H7 (cell line): Measurements from ENCODE around the gene YEATS4. TPM values are rescaled to one million over a fixed set of nuclear protein-coding genes. Genes with fewer than 3 reads are reported as not detected.
"Not testable (repeated sequence)": the region's sequence is repeated elsewhere in the genome, so short reads cannot be mapped to it uniquely, and the experiment has no call there.

Source experiments
- DNase-seq: peaks from one replicate; pipeline ENCODE4 v3.0.0; 2012
- H3K27me3 ChIP-seq: 2 replicates; pipeline ENCODE4 v1.6.0; 2011; ENCODE audit warnings: mild to moderate bottlenecking, low read length; ENCODE audit not compliant: control insufficient read depth, insufficient read depth
- H3K36me3 ChIP-seq: replicated peaks from 2 replicates; pipeline ENCODE4 v1.5.1; 2011; ENCODE audit warnings: low read length; ENCODE audit not compliant: control insufficient read depth, insufficient read depth
- H3K4me3 ChIP-seq: 2 replicates; pipeline ENCODE4 v1.5.1; 2011; ENCODE audit warnings: low read depth, mild to moderate bottlenecking, control low read depth, low read length, moderate library complexity; ENCODE audit not compliant: insufficient read depth
- total RNA-seq: library from RNA; depleted of rRNA; stranded (reverse); fragments of >200 nt; shearing (Covaris generic); gene quantifications from 2 replicates; pipeline ENCODE4 v1.2.3, GENCODE V29; 2014; rRNA removed

Gene YEATS4
- total RNA-seq: 45.8 and 57.9 TPM in 2 replicates

- peak; percentile 92 for DNase-seq
- Histone ChIP-seq H3K36me3 (no peaks in the 10 kb centered on the region; the same call in 1 of the 2 replicates), H3K27me3 (no peaks in the 10 kb centered on the region), H3K4me3 (peak within 1 kb of the TSS; percentile 89)
Measured at GRCh38 chr12:69359531-69360347, at the start of gene YEATS4. TSS of gene YEATS4 (plus strand) at chr12:69359743. CDS start at chr12:69359973, 230 bp downstream.

- no peak for DNase-seq
- Histone ChIP-seq H3K36me3 (no peaks in the 10 kb centered on the region), H3K4me3 (no peak overlapping the region), H3K27me3 (no peaks in the 10 kb centered on the region)
Measured at GRCh38 chr12:69313209-69313608, 46.3 kb upstream of the YEATS4 start.

GRCh38 chr12:69316784-69317183 is 42.8 kb upstream of the YEATS4 start:
- not testable (repeated sequence) for H3K36me3 ChIP-seq

GRCh38 chr12:69317233-69317632 is 42.3 kb upstream of the YEATS4 start:
- not testable (repeated sequence) for DNase-seq, H3K4me3 ChIP-seq, H3K36me3 ChIP-seq, H3K27me3 ChIP-seq

More at GRCh38 chr12:69316784-69317183, 42.8 kb upstream of the YEATS4 start:
- not testable (repeated sequence) for H3K27me3 ChIP-seq, H3K4me3 ChIP-seq, DNase-seq

GRCh38 chr12:69318225-69318624 is 41.3 kb upstream of the YEATS4 start:
- H3K36me3 ChIP-seq: no peaks in the 10 kb centered on the region
- no peak overlapping the region for H3K4me3 ChIP-seq
- H3K27me3 ChIP-seq: no peaks in the 10 kb centered on the region
- DNase-seq: no peak

GRCh38 chr12:69321351-69321750 is 38.2 kb upstream of the YEATS4 start:
- Histone ChIP-seq H3K36me3 (no peaks in the 10 kb centered on the region), H3K27me3 (no peaks in the 10 kb centered on the region), H3K4me3 (no peak overlapping the region)
- no peak for DNase-seq

- H3K27me3 ChIP-seq: no peaks in the 10 kb centered on the region
- H3K4me3 ChIP-seq: no peak overlapping the region
- DNase-seq: no peak
- no peaks in the 10 kb centered on the region for H3K36me3 ChIP-seq
Measured at GRCh38 chr12:69324797-69325466, 34.6 kb upstream of the YEATS4 start.

- Histone ChIP-seq H3K27me3 (no peaks in the 10 kb centered on the region), H3K36me3 (no peaks in the 10 kb centered on the region), H3K4me3 (no peak overlapping the region)
- no peak for DNase-seq
Measured at GRCh38 chr12:69328426-69328825, 31.1 kb upstream of the YEATS4 start.

GRCh38 chr12:69329669-69330428 is 29.7 kb upstream of the YEATS4 start:
- H3K27me3 ChIP-seq: no peaks in the 10 kb centered on the region
- DNase-seq: no peak
- H3K4me3 ChIP-seq: no peak overlapping the region
- no peaks in the 10 kb centered on the region for H3K36me3 ChIP-seq

GRCh38 chr12:69330475-69331473 is 28.8 kb upstream of the YEATS4 start:
- peak; percentile 23 for DNase-seq
- no peaks in the 10 kb centered on the region for H3K36me3 ChIP-seq
- no peaks in the 10 kb centered on the region for H3K27me3 ChIP-seq
- peak overlapping the region; percentile 8; the same call in 1 of the 2 replicates for H3K4me3 ChIP-seq

GRCh38 chr12:69331519-69331908 is 28.0 kb upstream of the YEATS4 start:
- peak overlapping the region; percentile 8; the same call in 1 of the 2 replicates for H3K4me3 ChIP-seq
- no peaks in the 10 kb centered on the region for H3K36me3 ChIP-seq
- no peak for DNase-seq
- H3K27me3 ChIP-seq: no peaks in the 10 kb centered on the region

GRCh38 chr12:69331909-69332684 is 27.4 kb upstream of the YEATS4 start:
- H3K27me3 ChIP-seq: no peaks in the 10 kb centered on the region
- H3K36me3 ChIP-seq: no peaks in the 10 kb centered on the region
- DNase-seq: no peak
- H3K4me3 ChIP-seq: no peak overlapping the region

GRCh38 chr12:69332815-69333358 is 26.7 kb upstream of the YEATS4 start:
- Histone ChIP-seq H3K4me3 (no peak overlapping the region), H3K27me3 (no peaks in the 10 kb centered on the region), H3K36me3 (no peaks in the 10 kb centered on the region)
- DNase-seq: no peak
